Fibroblast of pulmonary artery (primary cell): Measurements from ENCODE around the gene RPS19BP1.

Experiments used
- DNase-seq: peaks from one replicate; pipeline ENCODE4 v3.0.0-alpha.2; 2010; ENCODE audit warnings: low read depth
- H3K4me3 ChIP-seq: replicated peaks from 2 replicates; pipeline ENCODE4 v1.5.1; 2011; ENCODE audit warnings: low read depth, mild to moderate bottlenecking, control low read depth, low read length, moderate library complexity
- TF ChIP-seq, protein P1 (sequence below): IDR thresholded peaks from 2 replicates; pipeline ENCODE4 v1.5.1; 2011; ENCODE audit warnings: mild to moderate bottlenecking, control low read depth, low read length, inconsistent platforms; ENCODE audit errors: missing control alignments

The RPS19BP1 gene

DNA sequence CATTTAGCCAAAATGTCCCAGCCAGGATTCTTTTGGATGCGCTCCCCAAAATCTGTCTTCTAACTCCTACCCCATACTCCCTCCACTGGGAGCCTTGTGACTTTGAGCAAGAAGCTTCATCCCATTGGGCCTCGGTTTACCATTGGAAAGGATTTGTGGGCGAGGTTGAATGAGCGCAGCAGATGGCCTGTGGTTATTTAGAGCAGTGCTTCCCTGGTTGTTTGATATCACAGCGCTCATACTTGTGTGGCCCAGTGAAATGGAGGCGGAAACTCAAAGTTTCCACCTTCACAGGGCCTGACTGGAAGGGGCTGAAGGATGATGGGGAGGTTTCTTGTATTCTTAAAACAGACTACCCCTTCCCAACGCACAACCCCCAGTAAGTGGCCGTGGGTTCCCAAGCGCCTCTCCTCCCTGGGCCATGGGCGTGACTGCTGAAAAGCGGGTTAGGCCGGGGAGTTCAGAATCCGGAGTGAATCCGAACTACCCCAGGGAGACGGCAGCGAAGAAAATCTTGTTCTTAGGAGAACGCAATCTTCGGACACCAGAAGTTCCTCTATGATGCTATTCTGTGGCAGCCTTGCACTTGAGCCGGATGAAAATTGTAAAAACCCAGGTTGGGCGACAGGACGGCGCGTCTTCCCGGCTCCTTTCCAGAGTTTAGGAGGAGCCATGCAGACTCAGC lies 13.4 kb downstream of the RPS19BP1 start:
- peak; percentile 51 for DNase-seq
- TF ChIP-seq, protein P1, sequence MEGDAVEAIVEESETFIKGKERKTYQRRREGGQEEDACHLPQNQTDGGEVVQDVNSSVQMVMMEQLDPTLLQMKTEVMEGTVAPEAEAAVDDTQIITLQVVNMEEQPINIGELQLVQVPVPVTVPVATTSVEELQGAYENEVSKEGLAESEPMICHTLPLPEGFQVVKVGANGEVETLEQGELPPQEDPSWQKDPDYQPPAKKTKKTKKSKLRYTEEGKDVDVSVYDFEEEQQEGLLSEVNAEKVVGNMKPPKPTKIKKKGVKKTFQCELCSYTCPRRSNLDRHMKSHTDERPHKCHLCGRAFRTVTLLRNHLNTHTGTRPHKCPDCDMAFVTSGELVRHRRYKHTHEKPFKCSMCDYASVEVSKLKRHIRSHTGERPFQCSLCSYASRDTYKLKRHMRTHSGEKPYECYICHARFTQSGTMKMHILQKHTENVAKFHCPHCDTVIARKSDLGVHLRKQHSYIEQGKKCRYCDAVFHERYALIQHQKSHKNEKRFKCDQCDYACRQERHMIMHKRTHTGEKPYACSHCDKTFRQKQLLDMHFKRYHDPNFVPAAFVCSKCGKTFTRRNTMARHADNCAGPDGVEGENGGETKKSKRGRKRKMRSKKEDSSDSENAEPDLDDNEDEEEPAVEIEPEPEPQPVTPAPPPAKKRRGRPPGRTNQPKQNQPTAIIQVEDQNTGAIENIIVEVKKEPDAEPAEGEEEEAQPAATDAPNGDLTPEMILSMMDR, result no peak

DNA sequence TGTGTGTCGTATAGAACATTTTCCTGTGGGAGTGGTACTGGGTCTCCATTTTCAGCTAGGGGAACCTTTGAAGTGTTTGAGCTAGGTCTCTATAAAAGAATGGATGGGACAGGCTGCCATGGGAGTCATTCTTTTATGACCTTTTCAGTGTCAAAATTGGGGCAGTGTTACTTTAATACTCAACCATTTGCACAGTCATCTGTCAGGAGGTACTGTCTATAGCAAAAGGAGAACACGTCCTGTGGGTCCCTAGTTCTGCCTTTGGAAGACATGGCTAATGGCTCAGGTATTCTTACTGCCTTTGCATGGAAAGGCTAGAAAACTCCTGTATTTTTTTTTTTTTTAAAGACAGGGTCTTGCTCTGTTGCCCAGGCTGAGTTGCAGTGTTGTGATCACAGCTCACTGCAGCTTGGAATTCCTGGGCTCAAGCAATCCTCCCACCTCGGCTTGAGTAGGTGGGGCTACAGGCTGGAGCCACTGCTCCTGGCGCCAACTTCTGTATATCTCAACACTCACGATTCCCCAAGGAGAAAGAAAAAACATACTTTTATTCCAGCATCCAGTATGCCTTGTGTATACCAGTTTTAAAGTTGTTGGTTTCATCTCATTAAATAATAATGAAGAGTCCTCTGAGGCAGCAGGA lies 14.3 kb downstream of the RPS19BP1 start:
- no peak overlapping the region for H3K4me3 ChIP-seq
- TF ChIP-seq, protein P1, result no peak
- DNase-seq, result peak; percentile 56

More for the DNA sequence above, 13.4 kb downstream of the RPS19BP1 start:
- H3K4me3 ChIP-seq, result peak overlapping the region; percentile 97

DNA sequence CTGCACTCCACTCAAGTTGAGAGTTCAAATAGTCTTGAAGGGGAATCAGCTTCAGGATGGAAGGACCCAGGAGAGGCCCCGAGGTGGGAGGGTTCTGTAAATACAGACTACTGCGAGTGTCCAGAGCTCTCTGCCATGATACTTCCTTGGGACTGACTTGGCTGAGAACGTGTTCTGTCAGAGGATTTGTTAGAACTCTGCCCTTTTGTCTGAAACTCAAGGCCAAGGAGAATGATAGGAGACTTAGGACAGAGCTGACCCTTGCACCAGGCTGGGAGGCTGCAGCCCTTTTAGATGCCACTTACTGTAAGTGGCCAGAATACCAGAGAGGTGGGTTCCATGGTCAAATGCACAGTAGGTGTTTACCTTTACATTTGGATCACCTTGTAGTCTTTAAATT lies 15.1 kb downstream of the RPS19BP1 start:
- no peak for DNase-seq
- H3K4me3 ChIP-seq, result no peak overlapping the region
- TF ChIP-seq, protein P1, result no peak

DNA sequence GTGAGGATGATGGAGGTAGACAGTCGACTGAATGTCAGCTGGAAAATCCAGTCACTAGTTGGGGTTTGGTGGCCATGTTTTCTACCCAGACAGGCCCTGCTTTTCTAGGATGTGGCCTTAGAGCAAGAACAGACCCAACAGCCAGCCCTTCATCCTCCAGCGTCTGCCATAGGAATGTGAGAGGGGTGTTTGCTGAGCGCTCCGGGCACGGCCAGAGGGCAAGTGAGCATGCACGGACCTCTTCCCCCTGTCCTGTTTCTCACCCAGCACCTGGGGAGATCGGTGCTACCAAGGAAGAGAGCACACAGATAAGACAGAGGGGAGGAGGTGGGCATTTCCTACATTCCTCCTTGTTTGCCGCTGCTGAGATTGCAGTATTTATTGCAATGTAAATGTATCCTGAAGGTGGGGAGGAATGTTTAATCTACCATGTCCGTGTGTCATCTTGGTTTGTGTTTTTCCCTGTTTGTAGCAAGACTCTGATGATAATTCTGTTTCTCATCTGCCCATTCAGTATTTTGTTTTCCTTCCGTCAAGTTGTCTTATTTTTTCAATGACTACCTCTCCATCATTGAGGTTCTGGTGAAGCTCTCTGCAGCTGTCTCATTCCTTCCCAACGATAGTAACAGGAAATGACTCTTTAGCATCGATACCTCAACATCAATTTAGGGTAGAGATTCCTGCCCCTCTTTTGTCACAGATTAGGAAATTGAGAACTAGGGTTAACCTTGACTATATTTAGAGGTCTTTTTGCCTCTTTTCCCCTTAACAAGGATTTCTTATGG lies 17.1 kb downstream of the RPS19BP1 start:
- TF ChIP-seq, protein P1, result no peak
- no peak for DNase-seq
- no peak overlapping the region for H3K4me3 ChIP-seq

DNA sequence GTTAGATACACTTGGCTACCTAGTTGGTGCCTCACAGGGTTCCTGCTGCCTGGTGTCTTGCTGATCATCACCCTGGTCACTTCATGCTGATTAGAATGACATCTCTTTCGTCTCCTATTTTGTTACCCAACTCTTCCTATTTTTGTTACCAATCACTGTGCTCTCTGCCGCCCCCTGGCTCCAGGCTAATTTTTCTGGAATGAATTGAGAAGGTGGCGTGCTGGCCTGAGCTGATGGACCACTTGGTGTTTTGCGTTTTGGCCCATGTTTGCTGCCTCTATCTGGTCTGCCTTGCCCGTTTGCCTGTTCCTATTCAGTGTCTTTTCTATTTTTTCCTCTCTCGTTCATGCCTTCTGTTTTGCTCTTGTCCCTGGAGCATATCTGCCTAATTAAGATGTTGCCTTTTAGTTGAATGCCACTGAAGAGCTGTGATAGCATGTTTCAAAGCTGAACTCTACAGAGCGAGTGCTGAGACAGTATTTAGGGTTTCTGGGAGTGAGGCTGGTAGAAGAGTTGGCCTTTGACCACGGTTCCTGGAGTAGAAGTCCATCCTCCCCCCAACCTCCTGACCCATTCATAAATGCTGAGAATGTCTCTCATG lies 18.1 kb downstream of the RPS19BP1 start:
- no peak overlapping the region for H3K4me3 ChIP-seq
- DNase-seq, result peak; percentile 62
- TF ChIP-seq, protein P1, result peak; percentile 78

DNA sequence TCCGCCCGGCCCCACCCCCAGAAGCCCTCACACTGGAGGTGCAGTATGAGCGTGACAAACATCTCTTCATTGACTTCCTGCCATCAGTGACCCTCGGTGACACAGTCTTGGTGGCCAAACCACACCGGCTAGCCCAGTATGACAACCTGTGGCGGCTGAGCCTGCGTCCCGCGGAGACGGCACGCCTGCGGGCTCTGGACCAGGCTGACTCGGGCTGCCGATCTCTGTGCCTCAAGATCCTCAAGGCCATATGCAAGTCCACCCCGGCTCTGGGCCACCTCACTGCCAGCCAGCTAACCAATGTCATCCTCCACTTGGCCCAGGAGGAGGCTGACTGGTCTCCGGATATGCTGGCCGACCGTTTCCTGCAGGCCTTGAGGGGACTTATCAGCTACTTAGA lies 18.8 kb downstream of the RPS19BP1 start:
- H3K4me3 ChIP-seq, result no peak overlapping the region
- DNase-seq, result no peak
- TF ChIP-seq, protein P1, result no peak
